NCI-H345 treated with DMSO at 0.1 percent for 48 hours (cell line): ENCODE measurements around the gene RHBDD3.

Experiments used
- DNase-seq: peaks from one replicate; lab custom pipeline; 2025; ENCODE audit not compliant: unreplicated experiment; lab: John Stamatoyannopoulos, UW

Gene RHBDD3

DNA sequence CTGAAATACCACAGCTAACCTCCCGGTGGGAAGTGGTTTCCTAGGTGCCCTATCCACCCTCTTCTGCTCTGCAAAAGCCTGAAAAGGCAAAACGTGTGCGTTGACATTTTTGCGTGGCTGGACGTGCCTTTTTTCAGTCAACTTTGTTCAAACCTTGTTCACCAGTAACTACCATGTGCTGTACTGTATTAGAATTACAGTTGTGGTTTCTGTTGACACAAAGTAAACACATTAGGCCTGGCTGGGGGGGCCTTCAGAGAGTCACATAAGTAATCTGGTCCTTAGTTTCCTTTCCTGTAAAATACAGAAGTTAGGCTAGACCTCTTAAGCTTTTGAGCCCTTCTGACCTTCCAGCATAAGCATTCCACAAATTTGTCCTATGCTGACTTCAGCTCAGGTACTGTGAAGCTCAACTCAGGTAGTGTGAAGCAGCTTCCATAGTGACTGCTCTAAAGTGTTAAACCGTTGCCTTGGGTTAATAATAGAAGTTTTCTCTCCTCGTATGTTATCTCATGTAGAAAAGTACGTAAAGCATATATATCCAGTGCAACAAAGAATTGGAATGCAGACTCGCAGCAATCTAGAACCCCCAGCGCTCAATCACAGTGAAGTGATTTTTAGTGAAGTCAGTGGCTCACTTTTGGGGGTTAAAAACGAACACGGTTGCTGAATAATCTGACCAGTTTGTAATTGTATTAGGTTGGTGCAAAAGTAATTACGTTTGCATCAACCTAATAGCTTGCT is 2.1 kb upstream of the RHBDD3 start:
- no peak for DNase-seq

DNA sequence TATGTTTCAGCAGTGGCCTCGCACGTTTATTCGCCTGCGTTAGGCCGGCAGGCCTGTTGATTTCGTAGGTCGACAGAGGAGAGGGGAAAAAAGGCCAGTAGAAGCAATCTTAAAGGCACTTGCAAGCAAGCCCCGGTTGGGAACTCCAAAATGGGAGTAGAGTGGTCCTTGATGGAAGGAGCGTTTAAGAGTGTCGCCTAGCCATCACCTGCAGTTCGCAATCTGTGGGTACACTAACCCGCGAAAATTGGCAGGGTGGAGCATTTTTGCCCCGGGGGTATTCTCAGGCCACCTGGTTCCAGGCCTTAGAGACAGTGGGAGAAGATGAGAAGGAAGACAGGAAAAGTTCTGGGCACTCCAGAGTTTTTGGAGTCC is 1.4 kb upstream of the RHBDD3 start:
- no peak for DNase-seq

DNA sequence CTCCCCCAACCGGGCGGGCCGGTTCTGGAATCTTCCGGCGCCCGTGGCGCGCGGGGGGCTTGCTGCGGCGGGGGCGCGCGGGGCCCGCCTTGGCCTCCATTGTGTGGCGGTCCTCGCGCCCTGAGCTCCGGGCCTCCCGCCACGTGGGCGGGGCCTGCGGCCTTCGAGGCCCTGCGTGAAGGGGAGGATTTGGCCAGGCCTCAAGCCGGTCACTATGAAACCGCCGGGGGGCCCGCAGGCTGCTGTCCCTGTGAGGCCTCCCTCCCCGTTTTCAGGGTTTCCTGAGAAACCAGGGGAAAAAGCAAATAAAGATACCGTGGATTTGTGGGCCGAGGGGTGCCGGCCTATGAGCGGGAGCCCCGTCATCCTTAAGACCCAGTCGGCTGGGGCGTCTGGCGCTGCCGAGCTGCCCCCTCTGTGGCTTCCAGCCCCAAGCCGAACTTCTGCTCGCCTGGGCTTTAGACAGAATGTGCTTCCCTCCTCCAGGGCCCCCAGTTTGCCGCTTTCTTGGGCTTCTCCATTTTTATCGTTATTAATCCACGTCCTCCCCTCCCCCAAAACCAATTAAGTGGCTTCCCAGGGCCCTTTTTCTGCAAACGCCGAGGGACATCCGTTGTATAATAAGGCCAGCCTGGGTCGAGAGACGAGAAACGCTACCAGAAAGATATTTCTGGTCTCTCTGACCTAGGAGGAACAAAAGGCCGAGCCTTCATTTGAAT is 889 bp upstream of the RHBDD3 start:
- DNase-seq: no peak

DNA sequence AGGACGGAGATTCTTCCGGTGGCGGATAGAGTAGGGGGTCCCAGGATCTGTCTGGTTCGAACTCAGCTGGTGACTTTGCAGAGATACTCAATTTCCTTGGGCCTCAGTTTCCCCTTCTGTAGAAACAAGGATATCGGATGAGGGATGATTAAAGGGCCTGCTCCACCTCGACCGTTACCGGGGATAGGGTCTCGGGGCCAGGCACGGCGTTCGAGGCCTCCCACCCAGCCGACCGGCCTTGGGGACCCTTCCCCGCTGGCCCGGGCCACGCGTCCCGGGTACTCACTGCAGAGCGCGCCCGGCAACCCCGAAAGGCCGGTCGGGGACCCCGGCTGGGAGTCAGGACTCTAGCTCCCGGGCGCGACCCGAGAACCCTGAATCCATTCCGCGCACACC is 321 bp downstream of the RHBDD3 start:
- no peak for DNase-seq

DNA sequence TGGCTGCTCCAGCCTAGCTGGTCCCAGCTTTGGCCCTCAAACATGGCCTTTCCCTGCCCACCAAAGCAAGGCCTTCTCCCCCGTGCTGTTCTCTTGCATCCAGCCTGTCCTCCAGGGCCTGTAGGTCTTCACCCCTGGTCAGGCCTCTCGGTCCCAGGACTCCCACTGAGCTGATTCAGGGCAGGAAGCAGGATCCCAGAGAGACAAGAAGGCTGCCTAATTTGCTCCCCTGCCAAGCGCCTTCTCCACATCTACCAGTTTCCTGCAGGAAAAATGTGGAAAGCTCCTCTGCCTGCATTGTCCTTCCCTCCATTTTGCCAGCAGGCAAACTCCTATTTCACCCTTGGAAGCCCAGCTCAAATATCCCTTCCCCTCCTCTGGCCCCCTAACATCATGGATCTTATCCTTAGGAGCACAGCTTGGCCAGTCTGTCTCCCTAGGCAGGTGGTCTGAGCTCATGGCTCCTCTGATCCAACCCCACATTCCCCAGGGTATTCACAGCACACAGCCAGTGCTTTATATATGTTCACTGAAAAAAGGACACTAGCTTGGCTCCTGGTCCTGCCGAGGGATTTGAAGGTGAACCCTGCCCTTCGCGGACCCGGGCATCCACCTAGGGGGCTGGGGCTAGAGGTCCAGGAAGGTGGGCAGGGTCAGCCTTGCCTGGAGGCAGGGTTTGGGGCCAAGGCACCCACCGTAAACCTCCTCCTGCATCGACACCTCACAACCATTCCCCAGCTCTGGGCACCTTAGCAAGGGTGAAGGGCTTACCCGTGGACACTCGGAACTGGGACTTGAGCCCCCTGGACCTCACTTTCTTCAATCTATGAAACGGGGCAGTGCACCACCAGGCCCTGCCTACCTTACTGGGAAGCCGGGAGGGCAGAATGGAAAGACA is 968 bp downstream of the RHBDD3 start:
- no peak for DNase-seq

DNA sequence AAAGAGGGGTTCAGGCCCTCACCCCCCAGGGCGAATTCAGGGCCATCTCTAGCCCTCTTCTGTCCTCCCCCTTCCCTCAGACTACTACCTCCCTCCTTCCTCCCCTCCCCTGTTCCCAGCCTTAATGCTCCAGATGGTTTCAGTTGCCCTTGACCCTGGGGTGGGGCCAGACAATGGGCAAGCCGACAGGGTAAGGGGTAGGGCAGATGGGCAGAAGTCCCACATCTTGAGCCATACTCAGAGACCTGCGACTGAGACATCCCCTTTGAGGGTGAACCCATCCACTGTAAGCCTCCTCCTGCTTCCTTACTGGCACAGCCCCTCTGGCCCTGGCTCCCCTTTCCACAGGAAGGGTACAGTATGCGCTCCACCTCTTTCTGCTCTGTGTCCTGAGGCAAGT is 1.9 kb downstream of the RHBDD3 start:
- no peak for DNase-seq

DNA sequence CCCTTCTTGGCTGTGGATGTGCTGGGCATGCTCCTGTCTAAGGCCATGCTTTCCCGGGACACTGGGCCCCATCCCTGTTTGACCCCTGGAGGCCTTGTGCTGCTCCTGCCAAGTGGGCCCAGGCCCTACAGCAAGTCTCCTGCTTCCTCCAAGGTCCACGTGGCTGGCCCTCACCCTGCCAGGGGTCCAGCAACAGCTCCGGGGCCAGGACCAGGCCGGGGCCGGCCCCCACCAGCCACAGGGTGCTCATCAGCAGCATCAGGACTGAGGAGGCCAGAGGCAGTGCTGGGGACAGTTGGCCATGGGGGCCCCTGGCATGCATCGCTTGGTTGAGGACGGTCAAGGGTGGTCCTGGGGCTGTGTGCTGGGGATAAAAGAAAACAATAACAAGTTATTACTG is 2.5 kb downstream of the RHBDD3 start:
- DNase-seq: no peak

DNA sequence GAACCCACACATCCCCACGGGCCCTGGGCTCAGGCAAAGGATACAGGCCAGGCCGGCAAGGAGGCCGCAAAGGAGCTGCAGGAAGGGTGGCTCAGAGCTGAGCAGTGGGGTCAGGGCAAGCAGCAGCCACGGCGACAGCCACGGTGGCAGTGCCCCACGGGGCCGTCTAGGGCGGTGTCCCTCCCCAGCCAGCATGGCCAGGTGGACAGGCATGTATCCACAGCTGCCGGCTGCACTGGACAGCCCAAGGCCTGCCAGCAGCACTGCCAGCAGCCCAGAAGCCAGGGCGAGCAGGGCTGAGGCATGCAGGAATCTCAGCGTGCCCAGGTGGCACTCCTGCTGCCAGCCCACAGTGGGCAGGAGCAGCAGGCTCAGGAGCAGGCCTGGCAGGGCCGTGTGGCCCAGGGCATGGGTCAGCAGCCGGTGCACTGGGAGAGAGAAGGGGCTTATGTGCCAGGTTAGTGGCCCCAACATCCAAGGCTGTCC is 3.9 kb downstream of the RHBDD3 start:
- no peak for DNase-seq

DNA sequence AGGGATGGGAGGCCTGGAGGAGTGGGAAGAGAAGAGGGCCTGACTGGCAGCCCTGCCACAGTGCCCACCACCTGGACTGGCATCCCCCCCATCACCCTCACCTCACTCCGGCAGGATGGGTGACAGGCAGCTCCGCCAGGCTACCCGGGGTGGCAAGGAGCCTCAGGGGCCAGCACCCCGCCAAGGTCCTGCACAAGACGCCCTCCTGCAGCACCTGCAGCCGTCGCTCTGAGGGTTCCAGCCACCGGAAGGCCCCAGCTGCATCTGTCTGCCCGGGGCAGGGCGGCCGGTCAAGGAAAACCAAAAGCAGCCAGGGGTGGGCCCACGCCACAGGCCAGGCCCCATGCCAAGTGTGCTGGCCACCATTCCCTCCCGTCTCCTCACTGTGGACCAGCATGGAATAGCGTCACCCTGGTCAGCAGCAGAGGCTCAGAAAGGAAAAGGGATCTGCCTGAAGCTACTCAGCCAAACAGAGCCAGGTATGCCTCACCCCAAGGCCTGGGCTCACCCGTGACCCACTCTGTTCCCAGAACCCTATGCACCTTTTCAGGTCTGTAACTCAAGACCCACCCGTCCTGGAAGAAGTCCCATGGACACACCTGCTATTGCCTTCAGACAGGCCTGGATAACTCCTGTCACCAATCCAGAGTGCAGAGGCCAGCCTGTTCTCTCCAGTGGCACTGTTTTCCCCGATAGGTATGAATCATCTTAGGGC is 7.0 kb downstream of the RHBDD3 start:
- DNase-seq: no peak

DNA sequence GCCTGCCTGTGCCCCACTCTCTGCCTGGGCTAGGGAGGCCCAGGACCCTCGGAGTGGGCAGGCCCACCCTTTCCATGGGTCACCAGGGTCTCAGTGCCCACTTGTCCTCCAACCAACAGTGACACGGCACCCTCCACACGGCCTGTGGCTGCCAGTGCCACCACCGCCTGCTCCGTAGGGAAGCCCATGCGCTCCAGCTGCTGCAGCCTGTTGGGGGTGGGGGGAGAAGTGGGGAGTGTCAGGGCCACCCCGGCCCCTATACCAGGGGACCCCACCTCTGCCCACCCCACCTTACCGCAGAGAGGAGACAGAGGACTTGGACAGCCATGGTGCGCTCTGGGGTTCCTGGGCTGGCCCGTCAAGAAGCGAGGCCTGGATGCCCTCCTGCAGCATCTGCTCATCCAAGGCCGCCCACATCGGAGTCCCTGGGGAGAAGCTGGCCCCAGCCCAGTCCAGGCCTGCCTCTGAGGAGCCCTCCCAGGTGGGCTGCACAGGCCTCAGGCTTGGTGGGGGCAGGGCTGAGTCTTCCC is 7.7 kb downstream of the RHBDD3 start:
- no peak for DNase-seq

DNA sequence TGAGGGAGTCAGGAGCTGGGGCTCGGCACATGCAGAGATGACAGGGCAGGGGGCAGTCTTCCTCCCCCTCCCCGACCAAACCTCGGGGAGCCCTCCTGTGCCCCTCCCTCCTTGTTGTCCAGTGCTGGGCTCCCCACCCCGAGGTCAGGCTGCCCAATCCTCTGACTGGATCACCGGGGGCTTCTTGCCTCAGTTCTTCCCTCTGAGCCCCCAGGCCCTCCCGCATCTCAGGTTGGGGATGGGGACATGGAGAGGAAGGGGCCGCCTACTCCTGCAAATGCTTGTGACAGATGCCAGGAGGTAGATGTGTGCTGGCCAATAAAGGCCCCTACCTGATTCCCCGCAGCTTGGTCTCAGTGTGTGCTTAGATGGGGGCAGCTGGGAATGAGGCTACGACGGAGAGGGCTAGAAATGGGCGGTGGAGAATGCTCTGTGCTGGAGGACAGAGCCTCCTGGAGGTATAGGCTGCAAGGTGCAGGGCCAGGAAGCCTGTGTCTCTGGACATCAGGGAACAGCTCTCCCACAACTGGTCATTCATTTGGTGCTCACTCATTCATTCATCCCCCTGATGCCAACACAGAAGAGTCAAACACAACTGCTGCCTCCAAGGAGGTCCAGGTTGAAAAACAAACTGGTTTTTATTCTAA is 8.4 kb downstream of the RHBDD3 start:
- DNase-seq: no peak

DNA sequence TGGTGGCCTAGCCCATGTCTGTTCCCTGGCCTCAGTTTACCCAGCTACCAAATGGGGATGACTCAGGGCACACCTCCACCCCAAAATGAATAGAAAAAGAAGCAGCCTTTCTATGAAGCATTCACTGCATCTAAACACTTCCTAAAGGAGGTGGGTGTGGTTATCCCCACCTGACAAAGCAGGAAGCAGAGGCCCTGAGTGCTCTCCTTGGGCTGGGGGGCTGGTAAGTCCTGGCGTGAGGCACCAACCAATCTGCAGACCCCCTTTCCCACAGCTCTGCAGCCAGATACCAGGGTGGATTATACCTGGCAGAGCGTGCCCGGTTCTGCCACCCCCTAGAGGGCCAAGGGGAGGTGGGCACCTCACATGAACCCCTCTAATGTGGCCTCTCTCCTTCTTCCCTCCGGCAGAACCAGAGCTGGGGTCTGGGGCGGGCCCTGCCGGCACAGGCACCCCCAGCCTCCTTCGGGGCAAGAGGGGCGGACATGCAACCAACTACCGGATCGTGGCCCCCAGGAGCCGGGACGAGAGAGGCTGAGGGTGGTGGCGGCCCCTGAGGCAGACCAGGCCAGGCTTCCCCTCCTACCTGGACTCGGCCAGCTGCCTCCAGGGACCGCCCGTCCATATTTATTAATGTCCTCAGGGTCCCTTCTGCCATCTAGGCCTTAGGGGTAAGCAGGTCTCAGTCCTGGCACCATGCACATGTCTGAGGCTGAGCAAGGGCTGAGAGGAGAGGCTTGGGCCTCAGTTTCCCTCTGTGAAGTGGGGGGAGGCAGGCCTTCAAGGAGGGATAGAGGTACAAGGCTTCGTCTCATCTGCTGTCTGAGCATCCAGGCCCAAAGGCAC is 9.2 kb downstream of the RHBDD3 start:
- no peak for DNase-seq

DNA sequence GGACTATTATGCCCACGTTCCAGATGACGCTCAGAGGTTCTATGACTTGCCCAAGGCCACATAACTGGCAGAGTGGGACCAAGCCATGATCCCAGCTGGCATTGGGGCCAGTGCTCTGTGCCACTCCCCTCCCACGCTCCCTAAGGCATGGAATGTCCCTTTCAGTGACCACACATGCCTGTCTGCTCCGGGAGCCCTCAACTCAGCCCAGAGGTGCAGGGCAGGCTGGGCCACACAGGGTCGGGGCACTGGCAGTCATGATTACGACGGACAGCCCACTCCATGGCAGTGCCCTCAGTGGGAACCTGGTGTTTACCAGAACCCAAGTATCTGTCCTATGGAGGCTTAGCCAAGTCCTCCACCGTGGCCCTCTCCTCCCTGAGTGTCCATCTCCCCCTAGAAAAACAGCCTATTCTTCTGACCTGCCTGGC is 10.0 kb downstream of the RHBDD3 start:
- no peak for DNase-seq

DNA sequence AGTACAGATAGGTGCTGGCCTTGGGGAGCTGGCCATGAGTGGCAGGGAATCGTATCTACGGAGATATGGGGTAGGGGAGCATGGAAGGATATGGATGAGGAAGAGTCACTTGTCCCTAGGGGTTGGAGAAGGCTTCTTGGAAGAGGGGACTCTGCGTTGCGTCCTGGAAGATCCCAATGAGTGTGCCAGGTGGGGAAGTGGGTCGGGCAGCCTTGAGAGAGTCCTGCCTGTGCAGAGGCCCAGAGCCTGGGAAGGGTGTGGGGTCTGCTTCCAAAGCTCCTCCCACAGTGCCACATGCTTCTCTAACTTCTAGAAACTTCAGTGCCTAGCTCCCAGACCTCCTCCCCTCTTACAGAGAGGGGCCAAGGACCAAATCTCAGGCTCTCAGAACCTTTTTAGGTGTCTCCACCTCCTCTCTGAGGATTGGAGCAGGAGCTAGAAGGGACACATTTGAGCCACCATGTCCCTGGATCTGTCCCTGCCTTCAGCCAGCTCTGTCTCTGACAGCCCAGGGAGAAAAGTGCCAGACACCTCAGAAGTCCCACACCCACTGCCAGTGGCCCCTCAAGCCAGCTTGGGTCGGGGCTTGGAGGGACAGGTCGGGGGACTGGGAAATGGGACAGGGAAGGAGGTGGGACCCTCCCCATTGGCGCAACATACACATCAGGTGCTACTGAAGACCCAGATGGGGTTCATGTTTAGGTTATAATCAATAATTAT is 11.0 kb downstream of the RHBDD3 start:
- no peak for DNase-seq

DNA sequence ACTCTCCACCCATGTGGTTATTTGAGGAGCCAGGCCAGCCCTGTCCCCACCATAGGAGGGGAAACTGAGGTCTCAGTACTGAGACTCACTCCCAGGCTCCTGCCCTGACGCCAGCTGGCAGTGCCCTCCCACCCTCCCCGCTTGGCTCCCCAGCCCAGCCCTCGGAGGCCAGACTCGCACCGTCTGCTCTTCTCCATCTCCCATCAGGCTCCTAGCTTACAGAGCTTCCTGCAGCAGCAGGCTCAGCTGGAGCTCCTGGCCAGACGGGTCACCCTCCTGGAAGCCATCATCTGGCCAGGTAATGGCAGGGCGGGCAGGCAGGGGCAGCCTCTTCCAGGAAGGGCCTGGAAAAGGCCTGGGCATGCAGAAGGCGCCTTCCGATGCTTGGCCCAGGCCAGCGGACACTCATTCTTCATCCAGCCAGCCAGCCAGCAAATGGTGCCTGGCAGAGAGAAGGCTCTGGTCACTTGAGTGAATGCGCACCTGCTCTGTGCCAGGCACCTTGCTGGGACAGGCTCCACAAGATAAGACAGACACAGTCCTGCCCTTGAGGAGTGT is 12.6 kb downstream of the RHBDD3 start:
- no peak for DNase-seq

DNA sequence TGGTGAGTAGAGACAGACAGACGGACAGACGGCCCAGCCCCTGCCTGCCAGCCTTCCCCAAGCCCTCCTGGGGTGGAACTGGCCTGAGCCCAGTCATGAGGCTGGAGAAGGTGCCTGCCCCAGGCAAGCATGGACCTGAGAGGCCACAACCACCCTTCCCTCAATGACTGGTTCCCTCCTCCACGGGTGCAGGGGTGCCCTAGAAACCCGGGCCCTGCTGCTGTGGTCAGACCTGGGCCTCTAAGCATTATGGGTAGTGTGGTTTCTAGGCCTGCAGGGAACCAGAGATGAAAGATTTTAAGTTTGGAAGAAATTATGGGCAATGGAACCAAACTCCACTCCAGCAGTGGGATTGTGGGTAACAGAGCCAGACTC is 13.5 kb downstream of the RHBDD3 start:
- no peak for DNase-seq

DNA sequence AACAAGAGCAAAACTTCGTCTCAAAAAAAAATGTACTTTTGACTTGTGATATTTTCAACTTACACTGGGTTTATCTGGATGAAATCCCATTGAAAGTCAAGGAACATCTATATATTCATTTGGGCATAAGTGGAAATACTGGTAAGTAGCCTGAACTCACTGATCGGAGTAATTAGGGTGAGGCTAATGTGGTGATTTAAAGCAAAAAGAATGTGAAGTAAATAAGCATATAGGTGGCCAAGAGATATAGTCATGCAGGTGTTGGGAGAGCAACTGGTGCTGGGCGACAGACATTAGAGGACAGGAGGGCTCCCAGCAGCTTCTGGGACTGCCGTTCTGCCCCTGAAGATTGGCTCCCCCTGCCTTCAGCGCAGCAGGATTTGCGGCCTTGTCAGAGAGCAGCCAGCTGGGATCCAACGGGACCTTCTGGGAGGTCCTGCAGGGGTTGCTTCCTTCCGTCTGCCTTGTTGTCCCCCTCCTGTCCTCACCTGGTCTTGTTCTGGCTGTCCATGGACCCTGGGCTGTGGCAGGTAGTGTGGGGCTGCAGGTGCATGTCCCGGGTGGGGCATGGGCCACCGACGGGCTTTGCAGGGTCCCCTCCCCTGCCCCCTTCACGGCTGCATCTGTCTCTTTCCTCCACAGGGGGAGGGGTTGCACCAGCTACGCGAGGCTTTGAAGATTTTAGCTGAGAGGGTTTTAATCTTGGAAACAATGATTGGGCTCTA is 14.1 kb downstream of the RHBDD3 start:
- no peak for DNase-seq
